ENCODE data around the gene TYSND1. TPM values are rescaled to one million over a fixed set of nuclear protein-coding genes. Genes with fewer than 3 reads are reported as not detected.

Gene TYSND1
- polyA plus RNA-seq, 3 donors from 2014 or later = 16.6 to 20.0 (median 18.3) TPM

Other genes starting within 250 kb of the TYSND1 start
- 1 to 10 TPM in 1 of 3 donors, under 1 TPM in 1, not detected in 1; 0.57 to 1.1 TPM for gene MACROH2A2, start 93.9 kb downstream of the TYSND1 start, polyA plus RNA-seq
- gene AIFM2, start 13.9 kb downstream of the TYSND1 start, polyA plus RNA-seq = 1 to 10 TPM; 1.4 to 2.6 (median 2.1) TPM
- gene SAR1A, start 23.8 kb upstream of the TYSND1 start, polyA plus RNA-seq = 10 to 100 TPM; 50.4 to 77.1 (median 71.2) TPM
- 100 to 1,000 TPM in 1 of 3 donors, 10 to 100 TPM in 2; 48.2 to 126 (median 77.8) TPM for gene PPA1, start 86.7 kb upstream of the TYSND1 start, polyA plus RNA-seq
- not detected for gene NPFFR1, start 137.3 kb upstream of the TYSND1 start, polyA plus RNA-seq
- 1 to 10 TPM; 1.1 to 1.4 (median 1.2) TPM for gene LRRC20, start 235.9 kb upstream of the TYSND1 start, polyA plus RNA-seq